Mammary epithelial cell (primary cell): ENCODE results near the gene PAX5.

ENCODE experiments used
- EZH2 ChIP-seq: IDR thresholded peaks from 2 replicates; pipeline ENCODE4 v1.6.1; 2012; ENCODE audit warnings: low read length, inconsistent platforms, borderline replicate concordance
- TF ChIP-seq, protein P1 (sequence below), 2 donors: IDR thresholded peaks in 1 of 2; conservative IDR thresholded peaks in 1 of 2; 2 replicates each; pipeline ENCODE4 v1.5.1; 2011 to 2012; ENCODE audit warnings: inconsistent platforms in 2 of 2, low read length in 2 of 2, mild to moderate bottlenecking in 2 of 2, control low read depth in 1 of 2, low read depth in 1 of 2; ENCODE audit not compliant: insufficient read depth in 1 of 2; ENCODE audit errors: extremely low read depth in 1 of 2

DNA sequence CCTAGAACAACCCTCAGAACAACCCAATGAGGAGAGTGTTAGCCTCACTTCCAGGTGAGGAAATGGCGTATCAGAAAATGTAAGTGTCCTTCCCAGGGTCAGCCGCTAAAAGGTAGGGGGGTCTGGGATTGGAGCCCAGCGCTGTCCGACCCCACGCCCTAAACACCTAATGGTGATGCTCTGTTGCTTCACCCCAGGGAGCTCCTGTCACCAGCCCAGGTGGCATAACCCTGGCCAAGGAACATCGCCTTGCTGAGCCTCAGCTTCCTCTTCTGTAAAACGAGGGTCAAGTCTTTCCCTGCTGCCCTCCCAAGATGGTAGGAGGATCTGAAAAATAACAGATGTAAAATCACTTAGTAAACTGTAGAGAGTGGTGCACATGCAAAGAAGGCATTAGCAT, 132.5 kb downstream of the PAX5 start:
- TF ChIP-seq, protein P1, sequence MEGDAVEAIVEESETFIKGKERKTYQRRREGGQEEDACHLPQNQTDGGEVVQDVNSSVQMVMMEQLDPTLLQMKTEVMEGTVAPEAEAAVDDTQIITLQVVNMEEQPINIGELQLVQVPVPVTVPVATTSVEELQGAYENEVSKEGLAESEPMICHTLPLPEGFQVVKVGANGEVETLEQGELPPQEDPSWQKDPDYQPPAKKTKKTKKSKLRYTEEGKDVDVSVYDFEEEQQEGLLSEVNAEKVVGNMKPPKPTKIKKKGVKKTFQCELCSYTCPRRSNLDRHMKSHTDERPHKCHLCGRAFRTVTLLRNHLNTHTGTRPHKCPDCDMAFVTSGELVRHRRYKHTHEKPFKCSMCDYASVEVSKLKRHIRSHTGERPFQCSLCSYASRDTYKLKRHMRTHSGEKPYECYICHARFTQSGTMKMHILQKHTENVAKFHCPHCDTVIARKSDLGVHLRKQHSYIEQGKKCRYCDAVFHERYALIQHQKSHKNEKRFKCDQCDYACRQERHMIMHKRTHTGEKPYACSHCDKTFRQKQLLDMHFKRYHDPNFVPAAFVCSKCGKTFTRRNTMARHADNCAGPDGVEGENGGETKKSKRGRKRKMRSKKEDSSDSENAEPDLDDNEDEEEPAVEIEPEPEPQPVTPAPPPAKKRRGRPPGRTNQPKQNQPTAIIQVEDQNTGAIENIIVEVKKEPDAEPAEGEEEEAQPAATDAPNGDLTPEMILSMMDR (conservative IDR thresholded peaks at IDR 0.05 in 1 of 2, IDR thresholded peaks at IDR 0.05 in 1 of 2; ENCODE audit: extremely low read depth in 1 of 2, insufficient read depth in 1 of 2, low read depth in 1 of 2, low read length in 2 of 2) = no peak
- no peak for TF ChIP-seq EZH2
